Skeletal muscle satellite cell (primary cell): ENCODE results near the gene PCCA.

Experiments used
- H3K27me3 ChIP-seq: 2 replicates; pipeline ENCODE4 v1.7.0; 2013; ENCODE audit warnings: low read length; ENCODE audit not compliant: control insufficient read depth, insufficient read depth
- H3K36me3 ChIP-seq: 2 replicates; pipeline ENCODE4 v1.7.0; 2013; ENCODE audit warnings: mild to moderate bottlenecking, control low read depth, low read length; ENCODE audit not compliant: insufficient read depth
- H3K4me1 ChIP-seq: 2 replicates; pipeline ENCODE4 v1.7.0; 2013; ENCODE audit warnings: low read length; ENCODE audit not compliant: control insufficient read depth, insufficient read depth
- H3K4me2 ChIP-seq: 2 replicates; pipeline ENCODE4 v1.7.0; 2013; ENCODE audit warnings: mild to moderate bottlenecking, low read length
- H3K4me3 ChIP-seq: 2 replicates; pipeline ENCODE4 v1.7.0; 2013; ENCODE audit warnings: low read length
- H3K9ac ChIP-seq: 2 replicates; pipeline ENCODE4 v1.7.0; 2013; ENCODE audit warnings: mild to moderate bottlenecking, low read depth, low read length, moderate library complexity
- H3K9me3 ChIP-seq: replicated peaks from 2 replicates; pipeline ENCODE4 v1.7.0; 2013; ENCODE audit warnings: mild to moderate bottlenecking, control low read depth, low read length

PCCA gene

DNA sequence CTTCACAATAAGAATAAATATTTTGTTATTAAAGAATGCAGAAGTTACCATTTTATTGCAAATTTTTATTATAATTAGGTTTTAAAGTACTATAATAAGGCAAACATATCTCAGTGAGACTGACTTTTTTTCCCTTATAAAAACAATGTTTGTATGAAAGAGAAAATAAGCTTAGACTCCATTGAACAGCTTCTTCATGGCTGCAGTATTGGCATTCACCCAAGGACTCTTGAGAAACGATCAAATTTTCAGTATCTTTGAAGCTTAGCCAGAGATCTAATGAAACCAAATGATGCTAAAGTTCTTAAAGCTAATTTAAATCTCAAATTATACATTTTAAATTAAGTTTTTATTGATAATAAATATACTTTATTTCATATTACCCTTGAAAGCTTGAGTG is 371.4 kb downstream of the PCCA start:
- no peaks in the 10 kb centered on the region for H3K36me3 ChIP-seq
- H3K9ac ChIP-seq, result no peak overlapping the region
- no peaks in the 10 kb centered on the region for H3K9me3 ChIP-seq
- H3K27me3 ChIP-seq, result no peaks in the 10 kb centered on the region
- H3K4me3 ChIP-seq, result no peak overlapping the region
- H3K4me1 ChIP-seq, result peaks cover 8% of the 10 kb centered on the region
- no peak overlapping the region for H3K4me2 ChIP-seq

DNA sequence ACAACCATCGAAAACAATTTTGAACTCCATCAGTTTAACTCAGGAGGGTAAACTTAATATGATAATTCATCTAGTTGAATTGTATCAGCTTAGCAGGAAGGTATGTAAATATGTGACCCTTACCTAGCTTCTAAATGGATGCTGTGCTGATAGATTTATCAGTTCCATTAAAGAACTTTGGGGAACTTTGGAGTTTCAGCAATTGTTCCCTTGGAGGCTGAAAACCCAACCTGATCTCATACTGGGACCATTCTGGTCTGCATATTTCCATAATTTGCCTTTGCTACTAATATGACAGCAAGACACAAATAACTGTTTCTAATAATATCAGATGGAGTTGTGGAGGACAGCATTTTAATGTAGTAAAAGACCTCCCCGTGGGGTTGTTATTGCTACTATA is 371.9 kb downstream of the PCCA start:
- Histone ChIP-seq H3K27me3 (no peaks in the 10 kb centered on the region), H3K9me3 (no peaks in the 10 kb centered on the region), H3K4me1 (peaks cover 8% of the 10 kb centered on the region), H3K9ac (no peak overlapping the region), H3K4me2 (no peak overlapping the region), H3K36me3 (no peaks in the 10 kb centered on the region), H3K4me3 (no peak overlapping the region)

DNA sequence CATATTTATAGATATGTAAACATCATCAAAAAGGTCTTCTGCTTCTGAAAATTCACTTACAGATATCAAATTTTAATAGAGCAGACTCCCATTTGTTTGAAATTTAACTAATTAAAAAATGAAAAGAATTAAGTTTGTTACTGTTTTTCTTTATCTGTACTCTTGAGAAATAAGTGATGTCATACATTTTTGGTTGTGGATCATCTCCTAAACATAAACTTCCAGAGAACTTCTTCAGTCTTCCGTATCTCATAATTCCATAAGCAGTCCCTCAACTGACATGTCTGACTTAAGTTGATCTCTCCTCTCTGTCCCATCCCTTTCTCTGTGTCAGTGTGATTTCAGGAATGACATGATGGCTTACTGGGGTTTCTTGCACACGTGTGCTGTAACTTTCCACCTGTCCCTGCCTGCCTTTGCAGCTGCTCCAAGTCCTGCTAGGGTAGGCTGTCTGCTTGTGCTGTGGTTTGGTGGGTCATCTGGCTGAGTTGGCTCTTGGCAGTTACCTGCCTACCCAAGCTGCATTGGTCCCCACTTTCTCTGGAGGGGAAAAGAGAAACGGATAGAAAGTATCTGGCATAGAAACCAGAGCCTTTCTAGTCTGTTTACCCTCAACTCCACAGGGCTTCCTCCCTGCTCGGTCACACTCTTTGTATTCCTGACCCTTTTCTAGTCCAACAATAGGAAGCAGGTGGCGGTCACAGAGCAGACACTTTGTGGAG is 372.6 kb downstream of the PCCA start:
- H3K9ac ChIP-seq, result no peak overlapping the region
- H3K36me3 ChIP-seq, result no peaks in the 10 kb centered on the region
- peaks cover 8% of the 10 kb centered on the region for H3K4me1 ChIP-seq
- no peak overlapping the region for H3K4me2 ChIP-seq
- H3K27me3 ChIP-seq, result no peaks in the 10 kb centered on the region
- H3K9me3 ChIP-seq, result no peaks in the 10 kb centered on the region
- H3K4me3 ChIP-seq, result no peak overlapping the region

DNA sequence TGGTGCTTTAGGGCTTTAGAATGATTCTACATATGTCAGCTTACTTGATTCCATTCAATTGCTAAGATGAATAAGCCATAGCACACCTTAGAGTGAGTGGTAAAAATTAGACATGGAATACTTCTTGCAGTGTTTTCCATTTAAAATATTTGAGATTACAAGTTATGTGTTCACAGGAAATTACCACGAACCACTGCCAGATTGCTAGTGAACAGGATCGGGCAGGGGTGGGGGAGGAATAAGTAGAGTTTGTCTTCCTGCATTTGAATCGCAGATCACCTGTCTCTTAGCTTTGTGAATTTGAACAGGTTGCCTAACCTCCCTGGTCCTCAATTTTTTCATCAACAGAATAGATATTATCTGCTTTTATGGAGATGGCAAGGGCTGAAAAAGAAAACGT is 375.1 kb downstream of the PCCA start:
- H3K27me3 ChIP-seq, result no peaks in the 10 kb centered on the region
- peaks cover 8% of the 10 kb centered on the region for H3K4me1 ChIP-seq
- H3K36me3 ChIP-seq, result no peaks in the 10 kb centered on the region
- no peak overlapping the region for H3K4me3 ChIP-seq
- H3K9me3 ChIP-seq, result no peaks in the 10 kb centered on the region
- H3K9ac ChIP-seq, result no peak overlapping the region
- no peak overlapping the region for H3K4me2 ChIP-seq

DNA sequence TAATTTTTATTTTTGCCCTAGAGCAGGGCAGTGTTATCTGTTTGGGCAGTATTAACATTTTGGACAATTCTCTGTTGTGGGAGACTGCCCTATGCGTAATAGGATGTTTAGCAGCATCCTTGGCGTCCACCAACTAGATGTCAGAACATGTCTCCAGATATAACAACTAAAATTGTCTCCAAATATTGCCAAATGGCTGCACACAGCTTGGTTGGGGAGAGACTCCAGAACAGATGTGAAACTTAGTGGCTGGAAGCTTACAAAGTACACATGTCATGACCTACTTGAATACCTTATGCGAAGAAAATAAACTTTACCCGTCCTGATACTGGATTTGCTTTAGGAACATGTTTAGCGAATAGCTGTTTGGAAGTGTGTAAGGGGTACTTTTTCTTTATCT is 376.7 kb downstream of the PCCA start:
- H3K4me1 ChIP-seq, result peaks cover 8% of the 10 kb centered on the region
- H3K9ac ChIP-seq, result no peak overlapping the region
- no peaks in the 10 kb centered on the region for H3K9me3 ChIP-seq
- no peak overlapping the region for H3K4me3 ChIP-seq
- no peaks in the 10 kb centered on the region for H3K36me3 ChIP-seq
- no peaks in the 10 kb centered on the region for H3K27me3 ChIP-seq
- no peak overlapping the region for H3K4me2 ChIP-seq

DNA sequence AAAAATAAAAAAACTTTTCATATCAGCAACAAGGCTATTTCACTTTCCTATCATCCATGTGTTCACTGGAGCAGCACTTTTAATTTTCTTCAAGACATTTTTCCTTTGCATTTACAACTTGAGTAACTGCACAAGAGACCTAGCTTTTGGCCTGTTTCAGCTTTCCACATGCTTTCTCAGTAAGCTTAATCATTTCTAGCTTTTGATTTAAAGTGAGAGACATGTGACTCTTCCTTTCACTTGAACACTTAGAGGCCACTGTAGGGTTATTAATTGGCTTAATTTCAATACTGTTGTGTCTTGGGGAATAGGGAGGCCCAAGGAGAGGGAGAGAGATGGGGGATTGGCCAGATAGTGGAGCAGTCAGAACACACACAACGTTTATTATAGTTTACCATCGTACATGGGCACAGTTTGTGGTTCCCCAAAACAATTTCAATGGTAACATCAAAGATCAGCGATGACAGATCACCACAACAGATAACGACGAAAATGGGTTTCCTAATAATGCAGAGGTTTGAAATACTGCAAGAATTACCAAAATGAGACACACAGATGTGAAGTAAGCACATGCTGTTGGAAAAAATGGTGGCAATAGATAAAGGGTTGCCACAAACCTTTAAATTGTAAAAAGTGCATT is 382.1 kb downstream of the PCCA start:
- no peak overlapping the region for H3K9ac ChIP-seq
- H3K4me2 ChIP-seq, result no peak overlapping the region
- no peaks in the 10 kb centered on the region for H3K4me1 ChIP-seq
- no peak overlapping the region for H3K4me3 ChIP-seq
- no peaks in the 10 kb centered on the region for H3K27me3 ChIP-seq
- no peaks in the 10 kb centered on the region for H3K36me3 ChIP-seq
- no peaks in the 10 kb centered on the region for H3K9me3 ChIP-seq

DNA sequence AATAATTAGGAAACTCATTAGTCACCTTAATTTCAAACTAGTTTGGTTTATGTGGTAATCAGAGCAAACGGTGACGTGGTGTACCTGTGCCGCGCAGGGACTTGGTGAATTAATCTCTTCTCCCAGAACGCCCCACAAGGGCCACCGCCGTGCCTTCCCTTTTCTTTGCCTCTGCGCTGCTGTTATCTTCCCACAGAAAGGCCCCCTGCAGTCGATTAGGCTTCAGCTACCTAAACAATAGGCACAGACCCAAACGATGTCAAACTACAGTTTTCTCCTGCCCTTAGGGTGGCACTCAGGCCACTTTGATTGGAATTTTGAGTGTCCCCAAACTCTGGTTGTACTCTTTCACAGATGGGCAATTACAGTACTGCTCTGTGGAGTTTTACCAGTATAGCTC is 384.2 kb downstream of the PCCA start:
- Histone ChIP-seq H3K4me1 (no peaks in the 10 kb centered on the region), H3K9ac (no peak overlapping the region), H3K27me3 (no peaks in the 10 kb centered on the region), H3K4me3 (no peak overlapping the region), H3K36me3 (no peaks in the 10 kb centered on the region), H3K9me3 (no peaks in the 10 kb centered on the region), H3K4me2 (no peak overlapping the region)

DNA sequence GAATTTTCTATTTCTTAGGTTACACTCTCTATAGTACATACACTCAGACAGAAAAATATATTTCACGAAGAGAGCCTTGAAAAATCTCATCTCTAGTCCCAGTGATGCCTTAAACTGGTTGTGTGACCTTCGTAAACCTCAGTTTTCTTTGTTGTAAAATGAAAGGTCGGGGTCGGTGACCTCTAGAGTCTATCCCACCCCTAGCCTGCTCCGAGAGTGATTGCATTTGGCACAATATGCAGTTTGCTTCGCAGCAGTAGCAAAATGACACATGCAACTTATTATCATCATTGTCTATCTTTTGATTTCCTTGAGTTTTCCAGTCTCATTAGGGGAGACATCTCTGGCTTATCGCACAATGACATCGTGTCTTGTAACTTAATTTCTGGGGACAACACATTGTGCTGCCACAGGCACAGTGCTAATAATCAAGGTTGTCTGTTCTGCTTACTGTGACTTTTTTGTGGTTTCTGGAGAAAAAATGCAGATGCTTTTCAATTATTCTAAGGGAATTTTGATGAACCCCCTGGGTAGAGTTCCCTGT is 384.7 kb downstream of the PCCA start:
- H3K4me2 ChIP-seq, result no peak overlapping the region
- no peak overlapping the region for H3K4me3 ChIP-seq
- H3K9ac ChIP-seq, result no peak overlapping the region
- H3K36me3 ChIP-seq, result no peaks in the 10 kb centered on the region
- no peaks in the 10 kb centered on the region for H3K9me3 ChIP-seq
- H3K4me1 ChIP-seq, result no peaks in the 10 kb centered on the region
- H3K27me3 ChIP-seq, result no peaks in the 10 kb centered on the region

DNA sequence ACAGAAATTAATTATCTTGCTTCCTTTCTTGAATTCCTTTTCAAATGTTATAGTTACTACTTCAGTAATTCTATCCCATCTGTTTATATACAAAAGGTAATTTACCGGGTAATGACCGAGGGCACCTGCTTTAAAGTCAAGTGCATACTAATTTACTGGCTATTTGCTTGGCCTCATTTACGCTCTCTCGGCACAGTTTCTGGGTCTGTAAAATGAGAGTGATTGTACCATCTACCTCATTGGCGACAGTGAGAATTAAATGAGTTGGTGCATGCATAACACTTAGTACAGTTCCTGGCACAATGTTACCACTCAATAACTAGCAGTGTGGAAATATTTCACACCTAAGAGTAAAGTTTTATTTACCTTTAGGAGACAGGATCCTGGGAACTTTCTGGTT is 388.1 kb downstream of the PCCA start:
- Histone ChIP-seq H3K4me1 (no peaks in the 10 kb centered on the region), H3K9me3 (no peaks in the 10 kb centered on the region), H3K4me3 (no peak overlapping the region), H3K4me2 (no peak overlapping the region), H3K9ac (no peak overlapping the region), H3K27me3 (no peaks in the 10 kb centered on the region), H3K36me3 (no peaks in the 10 kb centered on the region)

DNA sequence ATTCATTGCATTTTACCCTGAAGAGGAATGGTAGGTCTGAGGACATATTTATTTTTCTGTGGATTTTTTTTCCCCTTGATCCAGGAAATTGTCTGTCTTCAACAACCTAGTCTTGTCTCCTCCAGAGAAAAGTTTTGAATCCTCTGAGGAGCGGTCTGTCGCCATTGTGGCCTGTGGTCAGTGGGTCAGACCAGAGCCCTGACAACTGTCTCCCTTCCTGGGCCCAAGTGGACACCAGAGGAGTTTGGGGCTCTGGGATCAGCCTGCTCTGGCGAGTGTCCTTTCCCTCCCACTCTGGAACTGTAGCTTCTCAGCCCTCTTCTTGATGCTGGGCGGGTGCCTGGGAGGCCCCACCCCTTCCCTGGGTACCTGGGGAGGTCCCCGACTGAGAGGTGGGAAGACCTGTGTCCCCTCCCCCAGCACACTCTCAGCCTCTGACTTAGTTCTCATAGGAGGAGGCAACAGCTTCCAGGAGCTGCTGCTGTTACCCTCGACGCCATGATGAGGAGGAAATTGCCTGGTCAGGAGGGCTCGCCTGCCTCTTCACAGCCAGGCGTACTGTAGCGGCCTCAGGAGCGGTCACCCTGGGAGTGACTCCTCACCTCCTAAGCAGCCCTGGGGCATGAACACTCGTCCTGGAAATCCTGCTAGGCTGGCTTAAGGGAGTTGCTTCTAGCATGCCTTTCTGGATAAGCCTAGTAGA is 389.4 kb downstream of the PCCA start:
- no peaks in the 10 kb centered on the region for H3K4me1 ChIP-seq
- no peak overlapping the region for H3K4me3 ChIP-seq
- no peaks in the 10 kb centered on the region for H3K27me3 ChIP-seq
- no peaks in the 10 kb centered on the region for H3K36me3 ChIP-seq
- no peaks in the 10 kb centered on the region for H3K9me3 ChIP-seq
- H3K9ac ChIP-seq, result no peak overlapping the region
- H3K4me2 ChIP-seq, result no peak overlapping the region

DNA sequence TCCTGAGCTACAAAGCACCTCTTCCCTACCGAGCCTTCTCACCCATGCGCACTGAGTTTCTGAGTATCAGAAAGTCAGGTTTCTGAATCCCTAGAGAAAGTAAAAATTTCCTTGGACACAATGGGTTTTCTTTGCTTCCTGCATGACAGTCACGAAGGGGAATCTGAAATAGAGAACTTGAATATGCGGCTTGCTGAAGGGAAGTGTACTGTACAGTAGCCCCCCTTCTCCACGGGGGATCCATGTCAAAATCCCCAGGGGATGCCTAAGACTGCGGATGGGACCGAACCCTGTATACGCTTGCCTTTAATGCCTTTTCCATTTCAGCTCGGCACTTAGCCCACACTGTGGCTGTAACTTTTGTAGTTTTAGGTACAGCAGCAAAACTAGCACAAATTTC is 391.8 kb downstream of the PCCA start:
- Histone ChIP-seq H3K27me3 (no peaks in the 10 kb centered on the region), H3K36me3 (no peaks in the 10 kb centered on the region), H3K4me1 (no peaks in the 10 kb centered on the region), H3K4me2 (no peak overlapping the region), H3K9me3 (no peaks in the 10 kb centered on the region), H3K9ac (no peak overlapping the region), H3K4me3 (no peak overlapping the region)
